Epithelial cell of proximal tubule (primary cell): ENCODE data around the gene ZNF609. TPM values are rescaled to one million over a fixed set of nuclear protein-coding genes. Genes with fewer than 3 reads are reported as not detected.

ENCODE experiments used
- DNase-seq: peaks from one replicate; pipeline ENCODE4 v3.0.0-alpha.2; 2011; ENCODE audit warnings: low read depth
- H3K4me3 ChIP-seq: 2 replicates; pipeline ENCODE4 v1.5.1; 2011; ENCODE audit warnings: low read depth, mild to moderate bottlenecking, low read length
- total RNA-seq: library from RNA; depleted of rRNA; stranded (reverse); fragments of >200 nt; gene quantifications from 2 replicates; pipeline ENCODE4 v1.2.3, GENCODE V29; 2015
- TF ChIP-seq, protein P1 (sequence below): conservative IDR thresholded peaks from 2 replicates; pipeline ENCODE4 v1.5.1; 2012; ENCODE audit warnings: low read depth, mild to moderate bottlenecking, low read length

Gene ZNF609
- total RNA-seq, 1 donor from 2014 or later = 11.0 TPM

DNA sequence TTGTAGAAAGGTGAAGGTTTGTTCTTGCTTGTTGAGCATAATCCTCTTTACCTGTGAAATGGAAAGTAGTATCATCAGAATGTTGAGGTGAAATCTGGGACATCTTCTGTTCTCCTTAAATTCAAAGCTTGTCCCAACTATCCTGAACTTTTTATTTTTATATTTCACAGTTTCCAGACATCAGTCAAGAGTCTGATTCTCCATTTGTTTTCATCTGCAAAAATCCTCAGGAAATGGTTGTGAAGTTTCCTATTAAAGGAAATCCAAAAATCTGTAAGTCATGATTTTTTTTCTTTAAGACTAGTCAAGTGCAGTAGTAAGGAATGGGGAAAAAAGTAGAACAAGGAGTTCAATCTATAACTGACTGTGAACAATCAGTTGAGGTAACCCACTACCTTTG is 15.5 kb upstream of the ZNF609 start:
- H3K4me3 ChIP-seq = no peak overlapping the region
- no peak for DNase-seq
- TF ChIP-seq, protein P1, sequence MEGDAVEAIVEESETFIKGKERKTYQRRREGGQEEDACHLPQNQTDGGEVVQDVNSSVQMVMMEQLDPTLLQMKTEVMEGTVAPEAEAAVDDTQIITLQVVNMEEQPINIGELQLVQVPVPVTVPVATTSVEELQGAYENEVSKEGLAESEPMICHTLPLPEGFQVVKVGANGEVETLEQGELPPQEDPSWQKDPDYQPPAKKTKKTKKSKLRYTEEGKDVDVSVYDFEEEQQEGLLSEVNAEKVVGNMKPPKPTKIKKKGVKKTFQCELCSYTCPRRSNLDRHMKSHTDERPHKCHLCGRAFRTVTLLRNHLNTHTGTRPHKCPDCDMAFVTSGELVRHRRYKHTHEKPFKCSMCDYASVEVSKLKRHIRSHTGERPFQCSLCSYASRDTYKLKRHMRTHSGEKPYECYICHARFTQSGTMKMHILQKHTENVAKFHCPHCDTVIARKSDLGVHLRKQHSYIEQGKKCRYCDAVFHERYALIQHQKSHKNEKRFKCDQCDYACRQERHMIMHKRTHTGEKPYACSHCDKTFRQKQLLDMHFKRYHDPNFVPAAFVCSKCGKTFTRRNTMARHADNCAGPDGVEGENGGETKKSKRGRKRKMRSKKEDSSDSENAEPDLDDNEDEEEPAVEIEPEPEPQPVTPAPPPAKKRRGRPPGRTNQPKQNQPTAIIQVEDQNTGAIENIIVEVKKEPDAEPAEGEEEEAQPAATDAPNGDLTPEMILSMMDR = no peak

DNA sequence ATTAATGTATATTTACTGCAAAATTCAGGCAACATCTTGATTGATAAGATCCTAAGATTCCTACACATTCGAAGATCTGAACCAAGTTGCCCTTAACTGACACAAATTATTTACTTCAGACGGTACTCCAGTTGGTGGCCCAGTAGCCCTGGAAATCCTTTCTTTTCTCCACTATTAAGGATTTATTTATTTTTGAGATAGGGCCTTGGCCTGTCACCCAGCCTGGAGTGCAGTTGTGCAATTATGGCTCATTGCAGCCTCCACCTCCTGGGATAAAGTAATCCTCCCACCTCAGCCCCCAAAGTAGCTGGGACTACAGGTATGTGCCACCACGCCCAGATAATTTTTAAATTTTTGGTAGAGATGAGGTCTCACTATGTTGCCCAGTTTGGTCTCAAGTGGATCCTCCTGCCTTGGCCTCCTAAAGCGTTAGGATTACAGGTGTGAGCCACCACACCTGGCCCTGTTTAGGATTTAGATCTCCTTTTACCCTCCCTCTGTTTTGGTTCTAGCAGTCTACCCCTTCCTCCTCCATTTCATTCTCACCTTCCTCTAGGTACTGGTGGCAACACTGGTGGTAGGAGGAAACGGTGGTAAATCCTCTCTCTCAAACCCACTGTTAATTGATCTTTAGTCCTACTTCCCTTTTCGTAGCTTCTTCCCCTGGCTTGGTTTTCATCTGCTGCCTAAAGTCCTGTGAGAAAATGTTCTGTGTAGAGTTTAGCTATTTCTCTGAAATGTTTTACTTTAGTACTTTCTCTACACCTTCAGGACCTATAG is 12.7 kb upstream of the ZNF609 start:
- TF ChIP-seq, protein P1 = no peak
- no peak overlapping the region for H3K4me3 ChIP-seq
- DNase-seq = no peak

DNA sequence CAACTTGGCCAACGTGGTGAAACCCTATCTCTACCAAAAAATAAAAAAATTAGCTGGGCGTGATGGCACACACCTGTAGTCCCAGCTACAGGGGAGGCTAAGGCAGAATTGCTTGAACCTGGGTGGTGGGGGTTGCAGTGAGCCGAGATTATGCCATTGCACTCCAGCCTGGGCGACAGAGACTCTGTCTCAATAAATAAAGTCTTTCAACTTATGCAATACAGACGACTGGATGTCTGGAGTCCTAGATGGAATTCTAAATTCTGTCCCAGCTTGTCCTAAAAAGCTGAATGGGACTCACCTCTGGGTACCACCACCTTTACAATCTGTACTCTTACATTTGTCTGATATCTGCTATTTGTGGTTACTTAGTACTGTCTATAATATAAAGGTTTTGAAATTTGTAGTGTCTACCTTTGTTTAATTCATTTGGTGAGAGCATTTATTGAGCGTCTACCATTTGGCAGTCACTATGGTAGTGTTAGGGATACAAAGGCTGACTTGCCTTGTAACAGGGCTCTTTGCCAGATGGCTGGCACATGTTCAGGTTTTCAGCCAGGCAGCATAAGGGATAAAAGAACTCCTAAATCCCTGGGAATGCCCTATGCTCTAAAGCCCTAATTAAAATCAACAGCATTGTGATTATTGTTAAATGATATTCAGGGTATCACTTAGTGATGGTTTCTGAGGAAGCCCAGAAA is 7.2 kb upstream of the ZNF609 start:
- TF ChIP-seq, protein P1 = no peak
- H3K4me3 ChIP-seq = no peak overlapping the region
- no peak for DNase-seq

DNA sequence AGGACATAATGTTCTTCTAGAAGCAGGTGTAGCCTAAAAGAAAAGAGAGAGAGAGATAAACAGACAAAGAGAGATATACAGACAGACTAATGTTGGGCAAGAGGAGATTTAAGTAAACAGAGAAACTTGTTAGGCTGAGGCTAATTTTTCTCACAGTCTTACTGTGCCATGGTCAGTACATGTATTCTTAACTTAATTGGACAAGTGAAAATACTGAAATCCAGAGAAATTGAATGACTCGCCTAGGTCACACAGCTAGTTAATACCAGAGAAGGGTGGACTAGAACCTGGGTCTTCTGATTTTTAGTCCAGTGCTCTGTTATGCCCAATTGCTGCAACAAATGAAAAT is 6.7 kb upstream of the ZNF609 start:
- DNase-seq = no peak
- H3K4me3 ChIP-seq = no peak overlapping the region
- TF ChIP-seq, protein P1 = no peak

DNA sequence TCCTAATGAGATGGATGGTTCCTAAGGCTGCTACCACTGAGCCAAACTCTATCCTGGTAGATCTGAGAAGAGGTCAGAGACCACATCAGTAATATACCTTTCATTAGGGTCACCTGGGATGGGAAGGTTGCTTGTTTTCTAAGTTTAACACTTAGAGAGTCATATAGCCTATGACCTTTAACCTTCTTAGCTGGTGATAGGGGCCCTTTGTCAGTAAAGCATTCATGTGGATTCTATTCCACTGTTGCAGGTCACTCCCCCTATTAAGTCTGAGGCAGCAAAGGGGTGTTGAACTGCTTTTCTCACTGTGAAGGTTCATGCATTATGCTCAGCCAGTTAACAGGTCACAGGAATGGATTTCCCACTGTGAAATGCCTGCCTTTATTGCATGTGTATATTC is 6.1 kb upstream of the ZNF609 start:
- DNase-seq = no peak
- H3K4me3 ChIP-seq = no peak overlapping the region
- TF ChIP-seq, protein P1 = no peak

DNA sequence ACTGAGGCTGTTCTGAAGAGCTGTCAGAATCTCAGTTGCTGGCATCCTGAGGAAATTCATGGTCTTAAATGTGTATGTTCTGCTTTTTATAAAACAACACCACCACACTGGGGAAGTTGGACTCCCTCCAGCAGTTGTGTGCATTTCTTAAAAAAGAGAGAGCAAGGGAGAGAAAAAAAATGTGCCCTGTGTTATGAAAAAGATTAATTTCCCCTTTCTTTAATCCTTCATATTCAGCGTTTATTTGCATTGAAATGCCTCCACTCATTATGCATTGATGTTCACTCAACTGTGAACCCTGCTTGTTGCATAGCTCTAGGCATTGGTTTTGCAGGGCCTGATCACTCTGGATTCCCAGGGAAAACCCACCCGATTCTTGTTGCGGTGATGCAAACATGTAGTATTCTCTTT is 4.4 kb upstream of the ZNF609 start:
- DNase-seq = no peak
- TF ChIP-seq, protein P1 = no peak
- H3K4me3 ChIP-seq = no peak overlapping the region
